Nephron (organoid): Measurements from ENCODE around the gene LPGAT1.

Experiments
- H3K27ac Mint-ChIP-seq, 3 experiments: 2 replicates each; pipeline ENCODE4 v1.8.0; 2020; ENCODE audit warnings: mixed read lengths in 3 of 3, mild to moderate bottlenecking in 2 of 3, moderate library complexity in 1 of 3
- H3K27me3 Mint-ChIP-seq: 2 replicates; pipeline ENCODE4 v1.8.0; 2021; ENCODE audit warnings: low read depth, mild to moderate bottlenecking, moderate library complexity, mixed read lengths
- H3K36me3 Mint-ChIP-seq: 2 replicates; pipeline ENCODE4 v1.8.0; 2020; ENCODE audit warnings: low read depth, mixed read lengths
- H3K4me1 Mint-ChIP-seq: 2 replicates; pipeline ENCODE4 v1.8.0; 2020; ENCODE audit warnings: mixed read lengths
- H3K4me3 Mint-ChIP-seq, 3 experiments: 2 replicates each; pipeline ENCODE4 v1.8.0; 2020; ENCODE audit warnings: mild to moderate bottlenecking in 3 of 3, mixed read lengths in 3 of 3, moderate library complexity in 2 of 3
- H3K9me3 Mint-ChIP-seq: 2 replicates; pipeline ENCODE4 v1.8.0; 2020; ENCODE audit warnings: mixed read lengths
- CTCF ChIP-seq, 3 experiments: fragments of 200-600 bp; sonication (generic); IDR thresholded peaks; one replicate each; pipeline ENCODE4 v1.5.0; 2021; ENCODE audit warnings: antibody characterized with exemption in 3 of 3; ENCODE audit not compliant: unreplicated experiment in 3 of 3

Gene LPGAT1

GRCh38 chr1:211734359-211734758 is 96.2 kb downstream of the LPGAT1 start:
- no peaks in the 10 kb centered on the region for H3K36me3 Mint-ChIP-seq
- H3K27ac Mint-ChIP-seq, result no peak overlapping the region
- no peaks in the 10 kb centered on the region for H3K27me3 Mint-ChIP-seq
- H3K4me1 Mint-ChIP-seq, result peaks cover 45% of the 10 kb centered on the region
- H3K4me3 Mint-ChIP-seq, result no peak overlapping the region
- no peaks in the 10 kb centered on the region for H3K9me3 Mint-ChIP-seq
- TF ChIP-seq CTCF (IDR thresholded peaks at IDR 0.05; ENCODE audit: unreplicated experiment in 3 of 3), result no peak

- H3K27ac Mint-ChIP-seq, result peak overlapping the region in 1 of 3 experiments; percentile 39
- H3K4me3 Mint-ChIP-seq, result no peak overlapping the region
- no peaks in the 10 kb centered on the region for H3K9me3 Mint-ChIP-seq
- no peaks in the 10 kb centered on the region for H3K27me3 Mint-ChIP-seq
- H3K4me1 Mint-ChIP-seq, result peaks cover 31% of the 10 kb centered on the region
- TF ChIP-seq CTCF (IDR thresholded peaks at IDR 0.05; ENCODE audit: unreplicated experiment in 3 of 3), result no peak
- H3K36me3 Mint-ChIP-seq, result no peaks in the 10 kb centered on the region
These were observed 98.1 kb downstream of the LPGAT1 start for GRCh38 chr1:211732293-211732980.

- Mint-ChIP-seq H3K4me1 (peaks cover 28% of the 10 kb centered on the region), H3K9me3 (no peaks in the 10 kb centered on the region), H3K4me3 (no peak overlapping the region), H3K36me3 (no peaks in the 10 kb centered on the region), H3K27ac (no peak overlapping the region), H3K27me3 (no peaks in the 10 kb centered on the region)
- no peak for TF ChIP-seq CTCF (IDR thresholded peaks at IDR 0.05; ENCODE audit: unreplicated experiment in 3 of 3)
These were observed 98.9 kb downstream of the LPGAT1 start for GRCh38 chr1:211731456-211732292.

GRCh38 chr1:211730347-211730746 is 100.2 kb downstream of the LPGAT1 start:
- H3K36me3 Mint-ChIP-seq, result no peaks in the 10 kb centered on the region
- H3K27me3 Mint-ChIP-seq, result no peaks in the 10 kb centered on the region
- no peak overlapping the region for H3K4me3 Mint-ChIP-seq
- H3K4me1 Mint-ChIP-seq, result peaks cover 23% of the 10 kb centered on the region
- H3K27ac Mint-ChIP-seq, result no peak overlapping the region
- no peak for TF ChIP-seq CTCF (IDR thresholded peaks at IDR 0.05; ENCODE audit: unreplicated experiment in 3 of 3)
- H3K9me3 Mint-ChIP-seq, result no peaks in the 10 kb centered on the region

- Mint-ChIP-seq H3K27ac (no peak overlapping the region), H3K9me3 (no peaks in the 10 kb centered on the region), H3K4me1 (peaks cover 24% of the 10 kb centered on the region), H3K36me3 (no peaks in the 10 kb centered on the region), H3K27me3 (no peaks in the 10 kb centered on the region), H3K4me3 (no peak overlapping the region)
- no peak for TF ChIP-seq CTCF (IDR thresholded peaks at IDR 0.05; ENCODE audit: unreplicated experiment in 3 of 3)
These were observed 101.3 kb downstream of the LPGAT1 start for GRCh38 chr1:211729238-211729637.
